Measurements from ENCODE around the gene BDKRB2. TPM values are rescaled to one million over a fixed set of nuclear protein-coding genes. Genes with fewer than 3 reads are reported as not detected.

BDKRB2 gene
- total RNA-seq (2014; rRNA removed; shearing (Covaris generic)): 13.1 and 15.9 TPM in 2 replicates

- peak; percentile 96 for DNase-seq (ENCODE audit: low read depth)
These were observed at the start of gene BDKRB2 for GRCh38 chr14:96204151-96205058. Gene BDKRB2 (plus strand): TSS chr14:96204839. CDS start chr14:96237108, 32,269 bp downstream.

- DNase-seq (ENCODE audit: low read depth): no peak
These were observed 49.7 kb upstream of the BDKRB2 start for GRCh38 chr14:96154900-96155299.

DNA sequence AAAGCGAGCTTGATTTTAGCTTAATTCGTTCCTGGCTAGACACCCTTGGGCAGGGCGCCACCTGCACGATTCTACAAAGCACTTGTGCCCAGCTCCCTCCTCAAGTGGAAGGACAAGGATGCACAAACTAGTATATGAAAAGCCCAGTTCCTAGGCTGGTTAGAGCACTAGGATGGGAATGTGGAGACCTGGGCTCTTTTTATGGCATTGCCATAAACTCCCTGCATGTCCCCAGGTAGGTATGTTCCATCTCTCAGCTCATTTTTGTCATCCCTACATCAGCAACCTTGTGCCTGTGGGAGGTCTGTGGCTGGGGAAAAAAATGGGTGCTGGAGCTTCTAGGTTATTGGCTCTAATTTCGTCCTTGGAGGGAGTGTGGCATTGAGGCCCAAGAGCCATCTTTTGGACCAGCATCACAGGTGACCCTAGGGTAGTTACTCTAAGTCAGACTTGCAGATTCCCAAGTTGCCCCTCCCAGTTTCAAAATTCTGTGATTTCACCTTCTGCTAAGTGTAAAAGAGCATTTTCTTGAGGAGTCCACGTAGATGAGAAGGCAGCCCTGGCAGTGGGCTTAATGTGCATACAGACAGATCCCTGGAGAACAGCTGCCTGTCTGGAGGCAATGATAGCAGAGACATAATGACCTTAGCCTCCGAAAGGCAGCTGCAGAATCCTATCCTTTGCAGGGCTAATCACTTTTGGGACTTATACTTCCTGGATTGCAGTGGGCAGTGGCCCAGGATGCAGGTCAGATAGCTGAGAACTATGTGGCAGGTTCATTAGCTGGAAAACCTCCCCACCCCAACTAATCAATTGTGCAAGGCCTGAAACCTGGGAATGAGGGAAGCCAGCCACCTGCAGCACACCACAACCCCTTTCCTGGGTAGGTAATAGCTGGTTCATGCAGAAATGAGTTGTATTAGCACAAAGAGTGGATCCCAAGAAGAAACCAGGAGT, 47.6 kb upstream of the BDKRB2 start:
- no peak for DNase-seq (ENCODE audit: low read depth)

GRCh38 chr14:96158735-96159134, 45.9 kb upstream of the BDKRB2 start:
- DNase-seq (ENCODE audit: low read depth): no peak

DNA sequence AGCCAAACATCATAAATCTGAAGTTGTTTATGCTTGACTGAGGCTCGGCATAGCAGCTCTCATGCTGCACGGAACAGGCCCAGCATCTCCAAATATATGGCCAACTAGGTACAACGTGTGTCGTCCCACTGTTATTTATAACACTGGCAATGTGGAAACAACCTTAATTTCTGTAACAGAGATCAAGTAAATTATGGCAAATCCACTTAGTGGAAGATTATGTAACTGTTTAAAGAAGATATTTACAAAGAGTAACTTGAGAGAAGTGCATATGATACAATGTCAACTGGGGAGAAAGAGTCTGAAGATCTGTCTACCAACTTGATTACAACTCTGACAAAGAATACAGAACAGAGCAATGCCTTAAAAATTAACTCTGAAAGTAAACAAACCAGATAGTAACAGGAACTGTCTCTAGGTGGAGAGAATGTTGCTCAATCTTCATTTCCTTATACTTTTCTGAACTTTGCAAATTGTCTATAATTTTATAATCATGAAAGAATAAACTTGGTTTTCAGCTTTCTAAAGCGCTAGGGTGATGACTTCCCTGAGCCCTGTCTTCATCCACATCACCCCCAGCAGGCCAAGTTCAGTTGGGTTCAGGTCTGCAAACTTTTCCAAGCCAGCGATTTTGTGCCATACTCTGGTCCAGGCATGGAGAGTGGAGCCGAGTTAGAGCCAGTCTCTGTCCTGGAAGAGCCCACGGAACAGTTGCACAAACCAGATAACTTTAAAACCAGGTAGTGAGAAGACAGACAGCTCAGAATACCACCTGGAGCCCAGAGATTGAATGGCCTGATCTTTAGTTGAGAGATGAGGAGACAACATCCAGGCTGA, 44.3 kb upstream of the BDKRB2 start:
- DNase-seq (ENCODE audit: low read depth): no peak

DNA sequence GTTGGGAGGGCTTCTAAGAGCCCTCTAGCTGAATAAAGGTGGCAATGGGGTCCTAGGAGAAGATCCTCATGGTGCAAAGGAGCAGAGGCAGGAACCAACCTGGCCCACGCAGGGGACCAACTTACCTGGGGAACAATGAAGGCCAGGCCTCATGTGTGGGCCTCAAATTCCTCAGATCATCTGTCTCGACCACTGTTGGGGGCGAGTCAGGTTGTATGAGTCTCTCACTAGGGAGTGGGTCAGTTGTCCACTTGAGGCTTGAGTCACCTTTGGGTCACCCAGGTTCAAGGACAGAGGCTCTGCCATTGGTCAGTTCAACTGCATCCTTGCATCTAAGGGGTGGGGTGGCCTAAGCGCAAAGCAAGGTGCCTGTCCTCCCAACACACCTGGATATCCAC, 43.7 kb upstream of the BDKRB2 start:
- no peak for DNase-seq (ENCODE audit: low read depth)

DNA sequence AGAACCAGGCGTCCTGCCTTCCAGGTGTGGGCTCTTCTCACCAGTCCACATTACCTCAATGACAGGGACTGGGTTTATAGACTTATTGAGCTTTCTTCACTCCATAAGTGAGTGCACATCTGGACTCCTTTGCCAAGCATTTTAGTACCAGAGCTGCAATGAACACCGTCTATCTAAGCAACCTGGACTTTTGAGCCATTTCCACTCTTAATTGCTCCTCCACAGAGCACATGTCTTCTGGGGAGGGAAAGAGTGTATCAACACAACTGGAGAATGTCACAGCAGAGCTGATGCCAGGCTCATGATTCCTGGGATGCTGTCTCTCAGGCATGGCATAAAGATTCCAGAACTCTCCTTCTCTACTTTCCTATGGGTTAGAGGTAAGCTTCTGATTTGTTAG, 43.0 kb upstream of the BDKRB2 start:
- DNase-seq (ENCODE audit: low read depth): no peak

DNA sequence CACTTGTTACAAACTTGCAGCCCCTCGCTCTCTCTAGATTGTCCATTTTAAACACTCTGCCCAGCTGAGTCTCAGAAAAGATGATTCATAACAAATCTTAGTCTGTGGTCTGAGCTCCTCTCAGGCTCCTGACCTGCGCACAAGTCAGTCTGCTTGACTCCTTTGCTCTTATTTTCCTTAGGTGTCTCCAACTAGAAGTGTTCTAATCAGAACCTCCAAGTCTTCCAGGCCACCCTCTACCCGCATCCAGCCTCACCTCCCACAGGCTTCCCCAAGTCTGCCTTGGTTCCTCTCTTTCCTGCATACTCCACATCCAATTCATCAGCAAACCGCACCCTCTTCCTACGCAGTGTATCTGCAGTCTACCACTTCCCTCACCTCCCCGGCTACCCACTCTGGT, 42.4 kb upstream of the BDKRB2 start:
- peak; percentile 57 for DNase-seq (ENCODE audit: low read depth)

DNA sequence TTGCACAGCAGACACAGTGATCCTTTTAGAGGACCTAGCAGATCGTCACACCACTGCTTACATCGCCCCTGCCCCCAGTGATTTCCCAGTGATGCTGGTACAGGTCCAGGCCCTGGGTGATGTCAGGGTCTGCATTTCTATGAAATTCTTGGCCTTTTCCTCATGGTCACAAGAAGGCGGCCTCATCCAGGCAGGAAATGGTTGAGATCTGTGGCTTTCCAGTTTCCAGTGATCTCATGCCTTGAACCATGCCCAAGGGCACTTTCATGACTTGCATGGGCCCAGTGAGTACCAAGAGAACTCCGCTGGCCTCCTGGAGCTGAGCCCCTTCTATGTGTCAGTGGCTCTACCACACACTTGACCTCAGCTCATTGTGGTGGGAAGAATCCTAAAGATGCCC, 41.9 kb upstream of the BDKRB2 start:
- DNase-seq (ENCODE audit: low read depth): peak; percentile 94

DNA sequence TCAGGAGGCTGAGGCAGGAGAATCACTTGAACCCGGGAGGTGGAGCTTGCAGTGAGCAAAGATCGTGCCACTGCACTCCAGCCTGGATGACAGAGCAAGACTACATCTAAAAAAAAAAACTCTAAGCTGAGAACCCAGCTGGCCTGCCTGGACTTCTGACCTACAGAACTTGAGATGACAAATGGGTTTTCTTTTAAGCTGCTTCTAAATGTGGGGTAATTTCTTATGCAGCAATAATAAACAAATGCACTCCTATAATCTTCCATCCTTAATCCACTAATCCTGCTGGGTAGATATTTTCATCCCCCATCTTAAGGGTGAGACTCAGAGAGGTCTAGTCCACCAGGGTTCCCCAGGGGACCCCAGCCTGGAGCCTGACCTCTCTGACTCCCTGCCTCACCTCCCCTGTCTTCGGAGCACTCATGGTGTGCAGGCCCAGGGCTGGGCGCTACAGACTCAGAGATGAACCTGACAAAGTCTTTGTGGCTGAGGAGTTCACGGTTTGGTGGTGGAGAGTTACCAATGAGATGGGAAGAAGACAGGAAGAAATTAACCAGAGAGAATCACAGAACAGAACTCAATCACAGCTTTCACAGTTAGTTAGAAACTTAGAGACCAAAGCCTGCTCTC, 39.7 kb upstream of the BDKRB2 start:
- DNase-seq (ENCODE audit: low read depth): no peak

DNA sequence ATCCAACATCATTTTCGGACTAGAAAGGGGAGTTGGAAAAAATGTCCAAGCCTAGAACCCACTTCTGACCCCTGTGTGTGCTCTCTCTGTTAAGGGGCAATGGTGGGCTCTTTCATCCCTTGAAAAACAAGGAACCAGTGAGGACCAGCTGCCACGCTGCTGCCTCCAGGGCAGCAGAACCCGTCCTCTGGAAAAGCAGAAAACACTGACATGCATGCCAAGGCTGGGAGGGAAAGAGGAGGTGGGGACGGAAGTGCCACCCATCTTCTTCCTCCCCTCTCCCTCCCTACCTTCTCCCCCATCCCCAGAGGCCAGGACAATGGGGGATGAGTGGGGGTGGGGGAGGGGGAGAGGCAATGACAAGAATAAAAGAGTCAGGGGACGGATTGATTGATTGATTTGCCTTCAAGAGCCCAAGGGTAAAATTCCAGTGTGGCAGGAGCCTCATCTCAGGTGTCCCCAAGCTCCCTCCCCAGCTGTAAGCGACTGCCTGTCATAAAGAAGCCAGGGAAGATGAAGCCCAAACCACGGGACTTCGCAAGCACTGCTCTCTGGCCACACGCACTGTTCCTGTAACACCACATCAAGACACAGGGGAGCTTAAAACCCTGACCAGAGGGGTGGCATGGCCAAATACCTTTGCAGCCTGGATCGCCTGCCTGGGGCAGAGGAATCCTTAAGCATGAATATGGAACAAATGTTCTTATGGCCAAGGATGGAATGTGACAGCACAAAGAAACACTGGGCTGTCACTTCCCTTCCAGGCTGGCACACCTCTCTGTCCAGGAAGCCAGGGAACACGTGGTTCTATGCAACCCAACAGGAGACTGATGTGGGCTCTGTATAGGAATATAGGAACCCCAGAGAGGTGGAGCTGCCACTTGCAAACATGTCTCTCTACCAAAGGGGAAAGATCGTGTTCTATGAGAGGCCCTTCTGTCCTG, 38.9 kb upstream of the BDKRB2 start:
- no peak for DNase-seq (ENCODE audit: low read depth)

DNA sequence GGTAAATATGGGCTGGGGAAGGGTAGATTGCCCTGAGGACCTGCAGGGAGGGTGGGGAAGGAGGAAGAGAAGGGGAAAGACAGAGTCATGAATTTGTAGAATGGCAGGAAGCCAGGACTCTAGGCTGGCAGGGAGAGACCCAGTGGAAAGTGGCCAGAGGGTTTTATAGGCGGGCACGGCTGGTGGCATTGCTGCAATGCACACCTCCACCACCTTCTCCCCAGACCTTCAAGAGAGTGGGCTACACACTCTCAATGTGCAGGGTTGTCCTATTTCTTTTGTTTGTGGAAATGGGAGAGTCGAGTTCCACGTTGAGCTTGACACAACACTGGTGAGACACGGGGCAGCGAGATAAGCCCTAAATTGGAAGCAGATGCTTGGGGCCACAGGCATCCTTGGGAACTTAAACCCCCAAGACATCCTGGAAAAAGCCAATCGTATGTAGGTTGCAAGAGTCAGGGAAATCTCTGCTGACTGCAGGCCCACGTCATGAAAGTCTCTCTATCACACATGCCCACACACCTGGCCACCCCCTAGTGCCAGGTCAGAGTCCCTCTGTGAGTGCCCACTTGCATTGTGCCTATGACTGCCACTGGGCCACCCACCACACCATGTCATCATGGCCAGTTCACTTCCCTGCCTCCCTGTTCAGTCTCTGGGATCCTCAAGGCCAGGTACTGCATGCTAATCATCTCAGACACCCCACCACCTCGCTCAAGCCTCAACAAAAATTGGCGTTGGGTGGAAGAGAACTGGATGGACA, 38.0 kb upstream of the BDKRB2 start:
- peak; percentile 85 for DNase-seq (ENCODE audit: low read depth)

GRCh38 chr14:96167224-96168148, 37.2 kb upstream of the BDKRB2 start:
- DNase-seq (ENCODE audit: low read depth): peak; percentile 87

DNA sequence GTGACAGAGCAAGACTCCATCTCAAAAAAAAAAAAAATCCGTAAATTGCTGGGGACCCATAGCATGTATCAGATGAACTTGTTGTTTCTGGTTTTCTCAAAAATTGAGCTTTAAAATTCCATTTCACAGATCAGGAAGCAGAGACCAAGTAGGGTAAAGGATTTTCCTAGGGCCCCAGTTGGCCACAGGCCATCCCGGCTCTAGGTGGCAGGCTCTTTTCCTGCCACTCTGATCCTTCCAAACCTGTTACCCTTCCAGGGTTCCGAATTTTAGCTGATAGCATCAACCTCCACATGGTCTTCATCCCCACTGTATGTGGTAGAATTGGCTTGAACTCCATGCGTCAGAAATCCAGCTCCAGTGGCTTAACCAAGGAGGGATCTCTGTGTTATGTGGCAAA, 36.1 kb upstream of the BDKRB2 start:
- no peak for DNase-seq (ENCODE audit: low read depth)

GRCh38 chr14:96170961-96171592, 33.6 kb upstream of the BDKRB2 start:
- DNase-seq (ENCODE audit: low read depth): no peak

- DNase-seq (ENCODE audit: low read depth): no peak
These were observed 30.8 kb upstream of the BDKRB2 start for GRCh38 chr14:96173636-96174475.

GRCh38 chr14:96176275-96176674, 28.4 kb upstream of the BDKRB2 start:
- DNase-seq (ENCODE audit: low read depth): peak; percentile 89
